HCT116 (cell line): ENCODE results near the gene CPNE9. TPM values are rescaled to one million over a fixed set of nuclear protein-coding genes. Genes with fewer than 3 reads are reported as not detected.

Experiments used
- ATAC-seq: fragments of 200-7000 bp; cut with Tn5 transposase; 2 replicates; pipeline ENCODE4 v1.9.1; 2020; ENCODE audit warnings: mild to moderate bottlenecking, moderate library complexity
- BruUV-seq: library from RNA; stranded (reverse); fragments of 400-500 nt; replicated peaks from 2 replicates; lab custom pipeline; 2021; lab: Mats Ljungman, UMichigan
- CTCF ChIA-PET: fragments of 300-600 bp; sonication (Branson Sonifier 250); formaldehyde crosslinking; loops from one replicate; lab custom pipeline; 2021; ENCODE audit warnings: antibody characterized with exemption; lab: Charles Lee
- POLR2A ChIA-PET: fragments of 300-600, 350-600 bp; sonication (Branson Sonifier 250); formaldehyde crosslinking; loops from one replicate; lab custom pipeline; 2021; ENCODE audit warnings: antibody characterized with exemption; lab: Charles Lee
- RAD21 ChIA-PET, 2 experiments: fragments of 300-600 bp; sonication (Branson Sonifier 250); formaldehyde crosslinking; loops; one replicate each; lab custom pipeline; 2023; ENCODE audit warnings: low total read pairs in 2 of 2; ENCODE audit not compliant: uncharacterized antibody in 2 of 2, unreplicated experiment in 2 of 2, low non-redundant PET in 1 of 2; lab: Charles Lee
- DNase-seq: peaks from one replicate; pipeline ENCODE4 v3.0.0-alpha.2; 2010; ENCODE audit warnings: low read depth, low spot score
- H2AFZ ChIP-seq: fragments of 200-600 bp; shearing (Covaris generic), sonication (generic); 2 replicates; pipeline ENCODE4 v1.6.1; 2017; ENCODE audit warnings: low read depth, mixed run types, mixed read lengths, antibody characterized with exemption, low read length; ENCODE audit not compliant: poor library complexity, severe bottlenecking
- H3K27ac ChIP-seq: 2 replicates; pipeline ENCODE4 v1.5.1; 2012; ENCODE audit warnings: low read depth, low read length
- H3K27me3 ChIP-seq: fragments of 200-600 bp; sonication (generic); 2 replicates; pipeline ENCODE4 v1.6.1; 2016; ENCODE audit warnings: mixed run types, low read length, mixed read lengths; ENCODE audit not compliant: insufficient read depth
- H3K36me3 ChIP-seq, 2 experiments: fragments of 200-500 bp in 1 of 2; fragments of 200-600 bp in 1 of 2; sonication (Bioruptor generic) in 1 of 2; sonication (generic) in 1 of 2; 2 replicates each; pipeline versions ENCODE4 v1.5.1 to v1.6.1; 2014 to 2016; ENCODE audit warnings: low read length in 2 of 2, inconsistent platforms in 1 of 2, mixed read lengths in 1 of 2, mixed run types in 1 of 2; ENCODE audit not compliant: insufficient read depth in 2 of 2, control insufficient read depth in 1 of 2
- H3K4me1 ChIP-seq, 2 experiments: fragments of 200-600 bp in 1 of 2; sonication (generic) in 1 of 2; 2 replicates each; pipeline versions ENCODE4 v1.5.1 to v1.6.1; 2012 to 2017; ENCODE audit warnings: low read length in 2 of 2, inconsistent platforms in 1 of 2, mild to moderate bottlenecking in 1 of 2, mixed read lengths in 1 of 2, mixed run types in 1 of 2, moderate library complexity in 1 of 2; ENCODE audit not compliant: insufficient read depth in 2 of 2, control insufficient read depth in 1 of 2
- H3K4me2 ChIP-seq: fragments of 200-600 bp; sonication (generic); 2 replicates; pipeline ENCODE4 v1.6.1; 2017; ENCODE audit warnings: mixed run types, low read length, mixed read lengths
- H3K4me3 ChIP-seq, 2 experiments: fragments of 200-600 bp in 1 of 2; sonication (generic) in 1 of 2; replicated peaks in 1 of 2; 2 replicates each; pipeline ENCODE4 v1.5.1; 2011 to 2016; ENCODE audit warnings: low read length in 2 of 2, control low read depth in 1 of 2, low read depth in 1 of 2, mild to moderate bottlenecking in 1 of 2, mixed read lengths in 1 of 2, mixed run types in 1 of 2
- H3K79me2 ChIP-seq: fragments of 200-600 bp; sonication (generic); 2 replicates; pipeline ENCODE4 v1.6.1; 2017; ENCODE audit warnings: mild to moderate bottlenecking, mixed run types, low read length, moderate library complexity, mixed read lengths; ENCODE audit not compliant: insufficient read depth
- H3K9ac ChIP-seq: fragments of 200-600 bp; sonication (generic); 2 replicates; pipeline ENCODE4 v1.6.1; 2016; ENCODE audit warnings: low read length, mixed read lengths
- H3K9me2 ChIP-seq: fragments of 200-600 bp; sonication (generic), shearing (Covaris generic); 2 replicates; pipeline ENCODE4 v1.6.1; 2017; ENCODE audit warnings: mixed run types, mild to moderate bottlenecking, moderate library complexity; ENCODE audit not compliant: insufficient read depth
- H3K9me3 ChIP-seq, 2 experiments: fragments of 200-500 bp in 1 of 2; fragments of 200-600 bp in 1 of 2; sonication (Bioruptor generic) in 1 of 2; sonication (generic) in 1 of 2; 2 replicates each; pipeline ENCODE4 v1.6.1; 2014 to 2017; ENCODE audit warnings: low read length in 2 of 2, mixed read lengths in 2 of 2, inconsistent platforms in 1 of 2, low read depth in 1 of 2, mild to moderate bottlenecking in 1 of 2, mixed run types in 1 of 2, moderate library complexity in 1 of 2; ENCODE audit not compliant: control insufficient read depth in 1 of 2, insufficient read depth in 1 of 2
- H4K20me1 ChIP-seq: fragments of 200-600 bp; sonication (generic), shearing (Covaris generic); 2 replicates; pipeline ENCODE4 v1.6.1; 2017; ENCODE audit warnings: mixed run types, mild to moderate bottlenecking, moderate library complexity; ENCODE audit not compliant: insufficient read depth
- CBX3 ChIP-seq: IDR thresholded peaks from 2 replicates; pipeline ENCODE4 v1.6.1; 2012; ENCODE audit warnings: low read depth
- EGR1 ChIP-seq: IDR thresholded peaks from 2 replicates; pipeline ENCODE4 v1.6.1; 2012; ENCODE audit warnings: low read depth
- FOSL1 ChIP-seq: IDR thresholded peaks from 2 replicates; pipeline ENCODE4 v1.6.1; 2012; ENCODE audit warnings: low read depth
- SIN3A ChIP-seq: IDR thresholded peaks from 2 replicates; pipeline ENCODE4 v1.6.1; 2012; ENCODE audit warnings: low read depth
- SRF ChIP-seq: IDR thresholded peaks from 2 replicates; pipeline ENCODE4 v1.6.1; 2012; ENCODE audit warnings: low read depth
- intact Hi-C: fragments of 100-400 bp; cut with micrococcal nuclease; formaldehyde crosslinking; loops from 2 replicates; pipeline ENCODE4 v1.10.0; 2022
- total RNA-seq: library from RNA; stranded (reverse); gene quantifications from one replicate; pipeline ENCODE4 v1.2.1, GENCODE V29; 2021; ENCODE audit not compliant: unreplicated experiment
- TF ChIP-seq, protein P1 (sequence below): IDR thresholded peaks from 2 replicates; pipeline ENCODE4 v1.6.1; 2012
- TF ChIP-seq, protein P2 (sequence below): IDR thresholded peaks from 2 replicates; pipeline ENCODE4 v1.6.1; 2011; ENCODE audit warnings: mild to moderate bottlenecking, low read length, moderate library complexity; ENCODE audit not compliant: insufficient replicate concordance; ENCODE audit errors: extremely low read depth
- TF ChIP-seq, protein P3 (sequence below): IDR thresholded peaks from 2 replicates; pipeline ENCODE4 v1.6.1; 2012; ENCODE audit warnings: low read depth

The CPNE9 gene
- total RNA-seq, 1 experiment from 2014 or later, result 0.98 TPM

DNA sequence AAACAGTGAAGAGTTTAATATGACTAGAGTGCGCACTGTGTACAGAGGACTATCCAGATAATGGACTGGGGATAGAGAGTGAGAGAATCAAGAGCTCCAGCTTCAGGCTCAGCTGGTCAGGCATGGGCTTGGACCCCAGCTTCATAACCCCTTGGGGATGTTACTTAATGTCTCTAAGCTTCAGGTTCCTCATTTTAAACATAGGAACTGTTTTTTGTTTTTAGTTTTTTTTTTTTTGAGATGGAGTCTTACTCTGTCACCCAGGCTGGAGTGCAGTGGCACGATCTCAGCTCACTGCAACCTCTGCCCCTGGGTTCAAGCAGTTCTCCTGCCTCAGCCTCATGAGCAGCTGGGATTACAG, 18.0 kb downstream of the CPNE9 start:
- no peaks in the 10 kb centered on the region for H3K9me3 ChIP-seq
- ChIA-PET RAD21 (no interaction called here), CTCF (no interaction called here), POLR2A (no interaction called here)
- H3K27me3 ChIP-seq, result no peaks in the 10 kb centered on the region
- H3K9ac ChIP-seq, result no peak overlapping the region
- no peak overlapping the region for H3K27ac ChIP-seq
- no peak for DNase-seq
- H2AFZ ChIP-seq, result no peak overlapping the region
- no peaks in the 10 kb centered on the region for H3K79me2 ChIP-seq
- no peak for ATAC-seq
- no peak overlapping the region for H3K4me2 ChIP-seq
- no peaks in the 10 kb centered on the region for H4K20me1 ChIP-seq
- no peaks in the 10 kb centered on the region for H3K9me2 ChIP-seq
- no peak overlapping the region for H3K4me3 ChIP-seq
- TF ChIP-seq CBX3 (no peak), SIN3A (no peak), FOSL1 (no peak), SRF (no peak), EGR1 (no peak)
- TF ChIP-seq, protein P1, sequence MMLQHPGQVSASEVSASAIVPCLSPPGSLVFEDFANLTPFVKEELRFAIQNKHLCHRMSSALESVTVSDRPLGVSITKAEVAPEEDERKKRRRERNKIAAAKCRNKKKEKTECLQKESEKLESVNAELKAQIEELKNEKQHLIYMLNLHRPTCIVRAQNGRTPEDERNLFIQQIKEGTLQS, result no peak
- TF ChIP-seq, protein P2, sequence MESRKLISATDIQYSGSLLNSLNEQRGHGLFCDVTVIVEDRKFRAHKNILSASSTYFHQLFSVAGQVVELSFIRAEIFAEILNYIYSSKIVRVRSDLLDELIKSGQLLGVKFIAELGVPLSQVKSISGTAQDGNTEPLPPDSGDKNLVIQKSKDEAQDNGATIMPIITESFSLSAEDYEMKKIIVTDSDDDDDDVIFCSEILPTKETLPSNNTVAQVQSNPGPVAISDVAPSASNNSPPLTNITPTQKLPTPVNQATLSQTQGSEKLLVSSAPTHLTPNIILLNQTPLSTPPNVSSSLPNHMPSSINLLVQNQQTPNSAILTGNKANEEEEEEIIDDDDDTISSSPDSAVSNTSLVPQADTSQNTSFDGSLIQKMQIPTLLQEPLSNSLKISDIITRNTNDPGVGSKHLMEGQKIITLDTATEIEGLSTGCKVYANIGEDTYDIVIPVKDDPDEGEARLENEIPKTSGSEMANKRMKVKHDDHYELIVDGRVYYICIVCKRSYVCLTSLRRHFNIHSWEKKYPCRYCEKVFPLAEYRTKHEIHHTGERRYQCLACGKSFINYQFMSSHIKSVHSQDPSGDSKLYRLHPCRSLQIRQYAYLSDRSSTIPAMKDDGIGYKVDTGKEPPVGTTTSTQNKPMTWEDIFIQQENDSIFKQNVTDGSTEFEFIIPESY, result no peak
- TF ChIP-seq, protein P3, sequence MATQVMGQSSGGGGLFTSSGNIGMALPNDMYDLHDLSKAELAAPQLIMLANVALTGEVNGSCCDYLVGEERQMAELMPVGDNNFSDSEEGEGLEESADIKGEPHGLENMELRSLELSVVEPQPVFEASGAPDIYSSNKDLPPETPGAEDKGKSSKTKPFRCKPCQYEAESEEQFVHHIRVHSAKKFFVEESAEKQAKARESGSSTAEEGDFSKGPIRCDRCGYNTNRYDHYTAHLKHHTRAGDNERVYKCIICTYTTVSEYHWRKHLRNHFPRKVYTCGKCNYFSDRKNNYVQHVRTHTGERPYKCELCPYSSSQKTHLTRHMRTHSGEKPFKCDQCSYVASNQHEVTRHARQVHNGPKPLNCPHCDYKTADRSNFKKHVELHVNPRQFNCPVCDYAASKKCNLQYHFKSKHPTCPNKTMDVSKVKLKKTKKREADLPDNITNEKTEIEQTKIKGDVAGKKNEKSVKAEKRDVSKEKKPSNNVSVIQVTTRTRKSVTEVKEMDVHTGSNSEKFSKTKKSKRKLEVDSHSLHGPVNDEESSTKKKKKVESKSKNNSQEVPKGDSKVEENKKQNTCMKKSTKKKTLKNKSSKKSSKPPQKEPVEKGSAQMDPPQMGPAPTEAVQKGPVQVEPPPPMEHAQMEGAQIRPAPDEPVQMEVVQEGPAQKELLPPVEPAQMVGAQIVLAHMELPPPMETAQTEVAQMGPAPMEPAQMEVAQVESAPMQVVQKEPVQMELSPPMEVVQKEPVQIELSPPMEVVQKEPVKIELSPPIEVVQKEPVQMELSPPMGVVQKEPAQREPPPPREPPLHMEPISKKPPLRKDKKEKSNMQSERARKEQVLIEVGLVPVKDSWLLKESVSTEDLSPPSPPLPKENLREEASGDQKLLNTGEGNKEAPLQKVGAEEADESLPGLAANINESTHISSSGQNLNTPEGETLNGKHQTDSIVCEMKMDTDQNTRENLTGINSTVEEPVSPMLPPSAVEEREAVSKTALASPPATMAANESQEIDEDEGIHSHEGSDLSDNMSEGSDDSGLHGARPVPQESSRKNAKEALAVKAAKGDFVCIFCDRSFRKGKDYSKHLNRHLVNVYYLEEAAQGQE, result no peak
- peaks cover 0 to 4% of the 10 kb centered on the region in 2 experiments; a peak in 3 of 4 replicates for H3K4me1 ChIP-seq
- intact Hi-C loops, result no loop called here
- BruUV-seq, result no TSS peak
- no peaks in the 10 kb centered on the region for H3K36me3 ChIP-seq
